IPS-20b (cell line): ENCODE results near the gene VDR.

ENCODE experiments used
- H3K27ac ChIP-seq: one replicate; pipeline ENCODE4 v1.5.1; 2013; ENCODE audit warnings: low read length
- H3K27me3 ChIP-seq: 2 replicates; pipeline ENCODE4 v1.6.1; 2013; ENCODE audit warnings: mild to moderate bottlenecking, low read length, inconsistent platforms; ENCODE audit not compliant: insufficient read depth
- H3K36me3 ChIP-seq: 2 replicates; pipeline ENCODE4 v1.6.1; 2013; ENCODE audit warnings: low read depth, mild to moderate bottlenecking, inconsistent platforms, low read length, moderate library complexity; ENCODE audit not compliant: insufficient read depth
- H3K4me1 ChIP-seq: 2 replicates; pipeline ENCODE4 v1.6.1; 2013; ENCODE audit warnings: mild to moderate bottlenecking, control low read depth, inconsistent platforms, low read length, moderate library complexity; ENCODE audit not compliant: insufficient read depth
- H3K4me3 ChIP-seq: 2 replicates; pipeline ENCODE4 v1.5.1; 2013; ENCODE audit warnings: mild to moderate bottlenecking, low read length, inconsistent platforms
- H3K9ac ChIP-seq: 2 replicates; pipeline ENCODE4 v1.6.1; 2013; ENCODE audit warnings: low read depth, mild to moderate bottlenecking, inconsistent platforms, low read length, moderate library complexity
- H3K9me3 ChIP-seq: 2 replicates; pipeline ENCODE4 v1.6.1; 2013; ENCODE audit warnings: mild to moderate bottlenecking, low read depth, low read length, inconsistent platforms; ENCODE audit not compliant: insufficient read depth

Gene VDR

DNA sequence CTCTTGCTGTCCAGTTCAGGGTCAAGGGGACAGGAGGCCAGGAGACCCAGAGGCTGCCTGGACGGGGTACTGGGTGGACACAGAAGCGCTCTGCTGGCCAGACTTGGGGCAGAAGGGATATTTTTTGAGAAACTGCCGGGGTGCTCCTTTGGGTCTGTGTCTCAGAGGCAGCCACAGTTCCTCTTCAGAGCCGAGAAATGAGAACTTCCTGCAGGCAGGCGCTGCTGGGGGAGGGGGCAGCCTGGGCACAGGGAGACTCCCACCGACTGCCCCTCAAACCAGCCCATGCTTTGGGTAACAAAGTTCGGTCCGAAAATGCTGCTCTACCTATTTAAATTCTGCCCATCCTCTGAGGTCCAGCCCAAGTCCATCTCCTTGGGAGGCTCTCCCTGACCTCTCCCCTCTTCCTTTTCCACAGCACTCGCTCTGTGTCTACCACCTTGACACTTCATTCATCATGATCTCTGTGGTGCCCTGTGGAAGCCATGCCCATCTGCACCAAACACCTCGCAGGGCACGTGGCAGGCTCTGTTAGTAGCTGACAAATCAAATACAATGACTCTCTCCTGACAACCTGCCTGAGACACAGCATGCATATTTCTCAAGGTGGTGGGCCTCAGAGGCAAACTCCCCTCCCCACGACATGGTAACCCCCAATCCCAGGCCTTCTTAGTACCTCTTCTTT is 101.5 kb downstream of the VDR start:
- peaks cover 1% of the 10 kb centered on the region for H3K4me1 ChIP-seq
- no peaks in the 10 kb centered on the region for H3K27me3 ChIP-seq
- no peaks in the 10 kb centered on the region for H3K9me3 ChIP-seq
- no peak overlapping the region for H3K27ac ChIP-seq
- H3K9ac ChIP-seq: no peak overlapping the region
- H3K36me3 ChIP-seq: peaks cover 26% of the 10 kb centered on the region
- no peak overlapping the region for H3K4me3 ChIP-seq

DNA sequence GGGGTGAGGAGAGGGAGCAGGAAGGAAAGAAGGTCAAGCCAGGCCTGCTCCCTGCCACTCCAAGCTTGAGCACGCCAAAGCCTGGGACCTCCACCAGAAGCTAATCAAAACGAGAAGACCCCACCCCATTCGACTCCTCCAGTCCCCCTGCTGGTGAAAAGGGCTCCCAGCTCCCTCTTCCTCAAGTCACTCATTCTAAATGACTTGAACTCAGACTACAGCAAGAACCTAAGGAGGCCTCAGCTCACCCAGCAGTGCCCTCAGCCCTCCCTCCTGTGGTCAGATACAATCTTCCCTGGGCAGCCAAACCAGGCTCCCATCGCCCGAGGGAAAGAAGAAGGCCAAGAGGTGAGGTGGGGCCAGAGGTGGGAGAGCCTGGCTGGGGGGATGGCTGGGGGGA is 102.5 kb downstream of the VDR start:
- no peaks in the 10 kb centered on the region for H3K9me3 ChIP-seq
- H3K27ac ChIP-seq: no peak overlapping the region
- no peak overlapping the region for H3K4me3 ChIP-seq
- no peaks in the 10 kb centered on the region for H3K27me3 ChIP-seq
- H3K36me3 ChIP-seq: peaks cover 26% of the 10 kb centered on the region
- H3K4me1 ChIP-seq: no peaks in the 10 kb centered on the region
- H3K9ac ChIP-seq: no peak overlapping the region

DNA sequence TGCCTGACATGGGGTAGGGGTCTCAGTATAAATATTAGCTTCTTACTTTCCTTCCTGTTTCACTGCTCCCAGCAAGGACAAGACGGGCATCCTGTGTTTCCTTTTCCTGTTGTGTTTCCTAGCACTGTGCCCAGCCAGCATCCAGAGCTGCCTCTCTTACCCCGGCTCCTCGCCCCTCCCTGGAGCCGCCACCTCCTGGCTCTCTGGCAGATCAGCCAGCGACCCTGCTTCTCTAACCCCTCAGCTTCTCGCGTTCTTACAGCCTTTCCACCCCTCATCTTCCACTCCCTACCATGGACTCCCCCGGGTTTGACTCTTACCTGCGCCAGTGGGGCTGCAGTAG is 102.9 kb downstream of the VDR start:
- Histone ChIP-seq H3K9ac (no peak overlapping the region), H3K36me3 (peaks cover 27% of the 10 kb centered on the region), H3K27ac (no peak overlapping the region)

DNA sequence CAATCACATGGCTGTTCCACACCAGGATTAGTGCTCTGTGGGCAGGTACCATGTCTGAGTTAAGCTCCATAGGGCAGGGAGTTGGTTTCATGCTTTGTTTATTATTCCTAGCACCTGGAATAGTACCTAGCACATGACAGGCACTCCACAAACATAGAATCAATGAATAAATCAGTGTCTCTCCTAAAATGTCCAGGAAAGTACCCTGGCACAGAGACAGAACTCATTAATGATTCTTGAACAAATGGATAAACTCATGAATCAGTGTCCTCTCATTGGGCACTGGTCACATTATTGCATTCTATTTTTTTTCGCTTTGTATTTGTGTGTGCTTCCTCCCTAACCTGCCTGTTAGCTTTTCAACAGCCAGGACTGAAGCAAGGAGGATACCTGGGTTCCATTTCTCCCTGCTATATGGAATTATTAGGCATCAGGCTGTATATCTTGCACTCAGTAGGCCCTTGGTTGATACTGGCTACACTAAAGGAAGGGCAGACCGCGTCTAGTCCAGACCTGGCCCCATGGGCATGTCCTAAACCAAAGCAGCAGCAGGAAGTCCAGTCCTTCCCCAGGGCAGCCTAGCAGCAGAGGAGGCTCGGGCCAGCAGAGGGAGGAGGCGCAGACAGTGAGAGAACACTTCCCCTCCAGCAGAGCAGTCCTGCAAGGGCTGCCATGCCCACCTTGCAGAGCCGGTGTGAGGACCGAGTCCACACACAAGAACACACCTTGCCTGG is 103.5 kb downstream of the VDR start:
- H3K27ac ChIP-seq: no peak overlapping the region
- no peaks in the 10 kb centered on the region for H3K9me3 ChIP-seq
- H3K4me1 ChIP-seq: no peaks in the 10 kb centered on the region
- peaks cover 32% of the 10 kb centered on the region for H3K36me3 ChIP-seq
- no peak overlapping the region for H3K4me3 ChIP-seq
- H3K9ac ChIP-seq: no peak overlapping the region
- no peaks in the 10 kb centered on the region for H3K27me3 ChIP-seq

More for the DNA sequence above, 102.9 kb downstream of the VDR start:
- Histone ChIP-seq H3K4me1 (no peaks in the 10 kb centered on the region), H3K4me3 (no peak overlapping the region), H3K27me3 (no peaks in the 10 kb centered on the region), H3K9me3 (no peaks in the 10 kb centered on the region)

DNA sequence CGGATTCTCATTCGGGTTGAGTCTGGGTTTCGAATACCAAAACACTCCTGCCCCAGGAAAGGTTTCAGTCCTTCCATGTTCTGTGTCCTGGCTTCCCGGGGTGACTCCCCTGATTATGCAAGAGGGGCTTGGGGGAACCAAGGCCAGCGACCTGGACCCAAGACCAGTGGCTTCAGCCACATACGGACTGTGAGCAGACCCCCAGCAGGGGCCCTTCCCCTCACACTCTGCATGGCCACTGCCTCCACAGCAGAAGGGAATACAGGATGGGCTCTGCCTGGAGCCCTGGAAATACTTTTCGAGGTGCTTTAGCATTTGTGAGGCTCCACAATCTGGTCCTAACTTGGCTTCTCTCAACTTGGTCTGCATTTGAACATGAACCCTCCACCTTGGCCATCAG is 104.2 kb downstream of the VDR start:
- Histone ChIP-seq H3K36me3 (peaks cover 26% of the 10 kb centered on the region), H3K9ac (no peak overlapping the region), H3K4me3 (no peak overlapping the region), H3K4me1 (no peaks in the 10 kb centered on the region), H3K27ac (no peak overlapping the region), H3K27me3 (no peaks in the 10 kb centered on the region), H3K9me3 (no peaks in the 10 kb centered on the region)

DNA sequence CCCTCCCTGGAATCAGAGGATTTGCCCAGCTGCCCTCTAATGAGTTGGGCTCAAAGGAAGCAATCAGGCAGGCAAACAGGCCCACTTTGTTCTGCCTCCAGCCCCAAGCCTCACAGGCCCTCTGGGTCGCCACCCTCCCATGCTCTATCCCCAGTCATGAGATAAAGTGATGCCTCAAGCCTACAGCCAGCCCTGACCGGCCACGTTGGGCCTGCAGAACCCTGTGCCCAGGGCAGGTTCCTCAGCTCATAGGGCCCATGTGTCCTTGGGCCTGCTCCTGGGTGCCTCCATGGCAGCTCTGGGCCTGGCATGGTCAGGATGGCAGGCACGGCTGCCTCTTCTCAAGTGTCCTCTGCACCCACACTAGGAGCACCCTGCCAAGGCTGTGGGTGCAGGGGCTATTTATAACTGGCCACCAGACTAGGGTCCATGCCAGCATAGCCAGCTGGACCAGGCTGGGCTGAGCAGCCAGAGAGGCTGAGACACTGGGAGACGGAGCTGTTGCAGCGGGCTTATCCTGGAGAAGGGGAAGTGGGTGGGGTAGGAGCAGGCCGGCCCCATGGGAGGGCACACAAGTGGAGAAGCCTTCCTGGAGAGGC is 105.3 kb downstream of the VDR start:
- Histone ChIP-seq H3K9me3 (no peaks in the 10 kb centered on the region), H3K4me3 (no peak overlapping the region), H3K27ac (no peak overlapping the region), H3K27me3 (no peaks in the 10 kb centered on the region), H3K4me1 (no peaks in the 10 kb centered on the region), H3K36me3 (peaks cover 30% of the 10 kb centered on the region), H3K9ac (no peak overlapping the region)

DNA sequence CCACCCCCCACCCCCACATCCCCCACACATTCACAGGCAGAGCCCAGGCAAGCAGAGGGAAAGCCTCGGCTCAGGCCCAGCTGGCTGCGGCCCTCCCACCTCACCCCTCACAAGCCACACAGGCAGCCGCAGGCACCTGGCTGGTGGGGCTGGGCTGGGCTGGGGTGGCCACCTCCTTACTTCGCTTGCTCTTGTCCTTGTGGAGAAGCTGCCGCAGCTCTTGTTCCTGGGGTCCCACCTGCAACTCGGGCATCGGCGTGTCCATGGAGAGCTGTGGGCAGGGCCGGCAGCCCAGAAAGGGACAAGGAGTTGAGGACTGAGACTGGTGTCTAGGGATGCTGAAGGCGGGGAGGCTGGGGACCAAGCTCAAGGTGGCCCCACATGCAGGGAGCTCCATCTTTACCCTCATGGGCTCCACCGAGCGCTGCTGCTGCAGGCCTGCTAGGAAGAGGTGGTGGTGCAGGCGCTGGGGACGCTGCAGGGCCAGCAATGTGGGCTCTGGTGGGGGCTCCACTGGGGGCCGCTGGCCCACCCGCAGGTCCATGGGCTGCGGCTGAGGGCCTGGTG is 106.3 kb downstream of the VDR start:
- no peaks in the 10 kb centered on the region for H3K27me3 ChIP-seq
- peaks cover 35% of the 10 kb centered on the region for H3K36me3 ChIP-seq
- no peaks in the 10 kb centered on the region for H3K9me3 ChIP-seq
- no peak overlapping the region for H3K27ac ChIP-seq
- no peaks in the 10 kb centered on the region for H3K4me1 ChIP-seq
- no peak overlapping the region for H3K9ac ChIP-seq
- no peak overlapping the region for H3K4me3 ChIP-seq

DNA sequence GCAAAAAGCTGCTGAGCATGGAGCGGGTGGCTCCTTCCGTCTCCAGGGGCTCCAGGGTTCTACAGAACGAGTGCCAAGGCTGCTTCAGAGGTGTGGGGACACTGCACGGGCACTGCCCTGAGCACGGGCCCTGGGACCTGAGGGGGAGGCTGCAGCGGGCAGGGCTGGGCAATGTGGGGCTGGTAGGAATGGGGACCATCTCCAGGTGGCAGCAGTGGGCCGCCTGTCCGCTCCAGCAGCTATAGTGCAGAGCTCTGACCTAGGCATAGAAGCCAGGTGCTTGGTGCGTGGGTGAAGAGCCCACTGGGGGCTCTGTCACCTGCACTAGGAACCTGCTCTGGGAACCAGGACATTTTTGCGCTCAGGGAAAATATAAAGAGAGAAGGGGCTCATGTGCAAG is 107.4 kb downstream of the VDR start:
- Histone ChIP-seq H3K27ac (no peak overlapping the region), H3K4me3 (no peak overlapping the region), H3K27me3 (no peaks in the 10 kb centered on the region), H3K9ac (no peak overlapping the region), H3K4me1 (no peaks in the 10 kb centered on the region), H3K36me3 (peaks cover 45% of the 10 kb centered on the region), H3K9me3 (no peaks in the 10 kb centered on the region)

DNA sequence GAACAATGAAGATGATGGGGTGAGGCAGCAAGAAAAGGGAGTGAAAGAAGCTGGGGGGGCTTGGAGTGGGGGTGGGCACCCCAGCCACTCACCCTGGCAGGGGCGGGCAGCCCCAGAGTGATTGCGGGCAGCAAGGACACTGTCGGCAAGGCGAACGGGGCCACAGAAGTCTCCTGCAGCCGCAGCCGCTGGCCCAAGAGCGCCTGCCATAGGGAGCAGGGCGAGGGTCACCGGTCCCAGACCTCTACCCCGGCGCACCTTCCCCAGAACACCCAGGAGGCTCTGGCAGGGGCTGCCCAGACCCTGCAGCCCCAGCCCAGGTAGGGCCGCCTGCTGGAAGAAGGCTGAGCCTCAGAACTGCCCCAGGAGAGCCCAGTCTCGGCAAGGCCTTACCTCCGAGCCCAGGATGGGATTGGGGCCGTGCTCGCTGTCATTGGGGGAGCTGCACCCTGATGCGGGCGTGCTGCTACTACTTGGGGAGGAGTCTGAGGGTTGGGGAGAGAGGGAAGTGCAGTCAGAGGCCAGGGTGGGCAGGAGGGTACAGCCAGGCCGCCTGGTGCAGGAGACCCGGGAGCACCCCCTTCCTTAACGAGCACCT is 108.9 kb downstream of the VDR start:
- Histone ChIP-seq H3K9me3 (no peaks in the 10 kb centered on the region), H3K4me3 (no peak overlapping the region), H3K4me1 (no peaks in the 10 kb centered on the region), H3K27me3 (no peaks in the 10 kb centered on the region), H3K36me3 (peaks cover 49% of the 10 kb centered on the region), H3K27ac (no peak overlapping the region), H3K9ac (no peak overlapping the region)

DNA sequence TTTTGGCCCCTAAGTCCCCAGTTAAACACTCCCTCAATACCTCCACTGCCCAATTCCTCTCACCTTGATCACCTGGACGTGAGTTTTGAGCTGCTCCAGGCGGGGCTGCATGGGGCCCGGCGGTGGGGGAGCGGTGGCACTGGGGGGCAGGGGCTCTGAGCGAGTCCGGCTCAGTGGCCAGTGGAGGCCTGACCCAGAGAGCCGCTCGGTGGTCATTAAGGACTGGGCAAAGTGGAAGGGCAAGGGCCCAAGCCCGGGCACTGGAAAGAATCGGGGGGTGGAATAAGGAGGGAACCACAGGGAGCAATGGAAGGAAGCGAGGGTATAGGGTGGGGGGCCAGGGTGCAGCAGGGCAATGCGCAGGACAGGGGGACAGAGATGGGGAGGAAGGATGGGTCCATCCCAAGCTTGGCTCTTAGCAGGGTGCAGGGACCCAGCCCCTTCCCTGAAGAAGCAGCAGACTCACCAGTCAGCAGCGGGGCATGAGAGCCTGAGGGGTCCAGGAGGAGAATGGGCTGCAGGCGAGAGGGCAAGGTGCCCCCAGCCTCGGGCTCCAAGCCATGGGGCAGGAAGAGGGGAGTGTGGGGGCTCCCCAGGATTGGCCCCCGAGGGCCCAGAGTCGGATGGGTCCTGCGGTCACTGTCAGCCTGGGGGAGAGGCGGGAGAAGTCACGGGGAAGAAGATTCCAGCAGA is 109.5 kb downstream of the VDR start:
- H3K4me3 ChIP-seq: no peak overlapping the region
- no peaks in the 10 kb centered on the region for H3K27me3 ChIP-seq
- H3K9me3 ChIP-seq: no peaks in the 10 kb centered on the region
- no peak overlapping the region for H3K9ac ChIP-seq
- H3K4me1 ChIP-seq: no peaks in the 10 kb centered on the region
- H3K27ac ChIP-seq: no peak overlapping the region
- H3K36me3 ChIP-seq: peaks cover 53% of the 10 kb centered on the region

DNA sequence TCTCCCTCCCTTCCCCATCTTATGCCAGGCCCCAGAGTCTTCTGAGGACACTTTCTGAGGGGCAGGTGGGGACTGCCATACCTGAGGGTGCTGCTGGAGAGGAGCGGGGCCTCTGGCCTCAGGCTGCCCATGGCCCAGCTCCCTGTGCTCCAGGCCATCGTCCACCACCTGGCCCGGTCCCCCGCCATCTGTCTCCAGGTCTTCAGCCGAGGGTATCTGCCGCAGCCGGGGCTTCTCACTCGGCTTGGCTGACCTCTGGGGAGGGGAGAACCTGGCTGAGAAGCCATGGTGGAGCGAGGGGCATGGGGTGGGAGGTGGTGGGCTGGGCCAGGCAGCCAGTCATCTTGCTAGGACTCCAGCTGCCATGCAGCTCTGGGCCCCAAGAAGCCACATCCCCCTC is 110.1 kb downstream of the VDR start:
- H3K27me3 ChIP-seq: no peaks in the 10 kb centered on the region
- H3K27ac ChIP-seq: no peak overlapping the region
- H3K36me3 ChIP-seq: peaks cover 57% of the 10 kb centered on the region
- H3K9me3 ChIP-seq: no peaks in the 10 kb centered on the region
- no peaks in the 10 kb centered on the region for H3K4me1 ChIP-seq
- no peak overlapping the region for H3K4me3 ChIP-seq
- H3K9ac ChIP-seq: no peak overlapping the region
